NCI-H1417 treated with DMSO at 0.1 percent for 48 hours (cell line): ENCODE measurements around the gene SECISBP2L.

Experiments used
- DNase-seq: peaks from one replicate; lab custom pipeline; 2025; lab: John Stamatoyannopoulos, UW

Gene SECISBP2L

DNA sequence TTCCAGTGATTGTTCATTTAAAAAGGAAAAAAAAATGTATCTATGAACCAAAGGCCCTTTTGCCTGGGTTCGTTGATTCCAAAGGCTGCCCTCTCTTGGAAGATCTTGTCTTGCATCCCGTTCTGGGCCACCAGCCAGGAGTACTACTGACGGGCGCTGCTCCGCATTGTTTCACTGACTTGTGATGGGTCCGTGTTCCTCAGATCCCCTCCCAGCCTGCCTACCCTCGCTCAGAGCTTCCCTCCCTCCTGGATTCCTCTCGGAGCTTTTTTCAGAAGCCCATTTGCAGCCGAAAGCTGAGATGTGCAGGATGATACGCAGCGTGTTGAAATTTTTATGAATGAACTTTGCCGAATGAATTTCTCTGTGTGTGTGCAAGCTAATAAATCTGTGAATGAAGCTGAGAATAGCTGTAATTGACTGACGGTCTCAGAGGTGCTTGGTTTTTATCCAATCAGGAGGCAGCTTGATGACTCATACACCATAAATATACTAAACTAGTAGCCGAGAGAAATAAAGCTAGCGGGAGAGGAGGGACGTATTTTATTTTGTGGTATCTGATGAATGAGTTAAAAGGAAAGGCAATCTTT, 82.6 kb downstream of the SECISBP2L start, which contains the start of gene SHC4:
TSS of gene SHC4 (minus strand) at position 396 of the 590 bp plus-strand sequence. CDS start 904 bp downstream, outside the sequence.
- DNase-seq = peak; percentile 14

DNA sequence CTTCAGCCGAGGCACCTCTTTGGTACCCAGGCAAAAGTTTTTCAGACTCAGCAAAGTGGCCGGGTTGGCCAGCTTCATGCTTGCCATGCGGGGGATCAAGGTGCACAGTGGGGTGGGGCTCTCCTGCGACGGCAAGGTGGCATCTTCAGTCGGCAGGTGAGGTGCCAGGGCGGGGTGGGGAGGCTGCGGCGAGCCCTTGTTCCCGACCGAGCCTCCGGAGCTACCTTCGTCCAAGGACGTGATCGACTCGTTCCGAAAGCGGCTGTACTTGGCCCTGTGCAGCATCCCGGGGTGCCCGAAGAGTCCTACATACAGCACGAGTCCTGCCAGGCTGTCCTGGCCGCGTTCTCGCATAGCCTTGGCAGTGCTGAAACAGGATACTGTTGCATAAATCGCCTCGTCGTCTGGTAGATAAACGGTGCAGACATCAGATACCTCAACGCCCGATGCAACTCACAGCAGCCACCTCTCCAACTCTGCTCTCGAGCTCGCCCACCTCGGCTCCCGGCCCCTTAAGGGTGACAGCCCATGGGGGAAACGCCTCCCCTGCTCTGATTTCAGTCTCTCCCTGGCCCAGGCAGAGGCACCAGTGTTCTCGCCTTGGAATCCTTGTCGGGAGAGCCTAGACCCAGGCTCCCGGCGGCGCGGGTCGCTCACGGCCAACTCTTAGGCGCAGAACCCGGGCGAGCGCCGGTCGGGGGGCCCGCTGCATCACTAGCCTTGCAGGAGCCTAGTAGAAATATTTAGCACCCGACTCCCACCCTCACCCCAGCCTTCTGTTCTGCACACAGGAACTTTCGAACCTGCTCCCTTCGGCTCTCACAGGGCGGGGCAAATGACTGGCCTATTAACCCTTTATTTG, 83.4 kb downstream of the SECISBP2L start:
- no peak for DNase-seq

DNA sequence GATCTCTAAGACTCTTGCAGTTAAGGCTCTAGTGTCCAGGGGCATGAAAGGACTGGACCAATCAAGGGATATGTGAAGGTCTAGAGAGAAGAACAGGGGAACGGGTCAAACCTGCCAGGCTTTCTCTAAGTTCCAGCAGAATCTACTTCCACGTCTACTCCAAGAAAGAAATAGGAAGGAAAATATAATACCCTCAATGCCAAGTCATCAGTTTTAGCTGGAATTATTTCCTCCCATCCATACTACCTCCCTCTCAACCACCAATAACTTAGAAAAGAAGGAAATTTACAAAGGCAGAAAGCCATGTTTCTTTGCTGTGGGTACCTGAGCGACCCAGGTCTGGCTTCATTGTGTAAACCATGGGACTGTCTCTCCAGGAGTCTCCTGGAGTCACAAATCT, 90.3 kb downstream of the SECISBP2L start:
- DNase-seq = no peak

DNA sequence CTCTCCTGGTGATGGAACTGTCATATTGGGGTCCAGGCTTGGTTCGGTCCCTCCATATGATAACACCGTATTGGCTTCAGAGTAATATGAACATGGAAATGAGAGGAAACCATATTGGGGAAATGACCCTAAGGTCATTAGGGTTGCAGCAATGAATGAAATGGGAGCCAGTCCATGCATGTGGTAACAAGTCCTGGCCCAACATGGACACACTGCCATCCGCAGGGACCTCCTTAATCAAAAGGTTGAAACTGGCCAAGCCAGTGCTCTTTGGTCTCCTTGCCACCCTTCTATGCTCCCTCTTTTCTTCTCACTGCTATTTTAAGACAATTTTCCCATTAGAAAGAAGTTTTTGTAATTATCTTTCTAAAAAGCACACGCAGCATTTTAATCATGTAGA, 90.9 kb downstream of the SECISBP2L start:
- DNase-seq = no peak

DNA sequence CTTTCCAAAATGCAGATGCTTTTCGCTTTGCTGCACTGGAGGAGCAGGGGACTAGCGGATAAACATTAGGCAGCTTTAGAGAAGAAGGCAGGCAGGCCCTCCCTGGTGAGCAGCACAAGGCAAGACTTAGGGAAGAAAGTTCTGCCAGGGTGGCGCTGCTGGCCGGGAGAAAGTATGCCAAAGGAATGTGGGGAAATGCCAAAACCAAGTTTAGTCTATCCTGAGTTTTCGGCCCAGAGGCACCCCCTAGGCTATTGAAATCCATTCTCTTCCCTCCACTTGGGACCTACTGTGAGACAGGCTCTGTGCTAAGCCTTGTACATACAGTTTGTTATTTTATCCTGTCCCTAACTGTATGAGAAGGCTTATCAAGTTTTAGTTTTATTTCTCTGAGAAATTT, 91.7 kb downstream of the SECISBP2L start:
- no peak for DNase-seq

DNA sequence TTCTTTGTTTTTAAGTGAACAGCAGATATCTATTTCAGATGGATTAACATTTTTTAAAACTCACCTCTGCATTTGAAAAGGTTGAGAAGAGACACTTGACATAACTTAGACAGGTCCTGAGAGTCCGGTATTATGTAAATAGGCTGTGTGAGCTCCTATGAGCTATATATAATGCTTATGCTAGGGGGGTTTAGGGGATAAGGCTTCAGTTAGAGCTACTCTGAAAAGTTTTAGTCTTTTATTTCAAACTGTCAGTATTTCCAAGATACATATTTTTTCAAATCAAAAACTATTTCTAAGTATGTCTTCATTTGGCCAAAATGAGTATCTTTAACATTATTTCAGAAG, 99.4 kb downstream of the SECISBP2L start:
- no peak for DNase-seq

DNA sequence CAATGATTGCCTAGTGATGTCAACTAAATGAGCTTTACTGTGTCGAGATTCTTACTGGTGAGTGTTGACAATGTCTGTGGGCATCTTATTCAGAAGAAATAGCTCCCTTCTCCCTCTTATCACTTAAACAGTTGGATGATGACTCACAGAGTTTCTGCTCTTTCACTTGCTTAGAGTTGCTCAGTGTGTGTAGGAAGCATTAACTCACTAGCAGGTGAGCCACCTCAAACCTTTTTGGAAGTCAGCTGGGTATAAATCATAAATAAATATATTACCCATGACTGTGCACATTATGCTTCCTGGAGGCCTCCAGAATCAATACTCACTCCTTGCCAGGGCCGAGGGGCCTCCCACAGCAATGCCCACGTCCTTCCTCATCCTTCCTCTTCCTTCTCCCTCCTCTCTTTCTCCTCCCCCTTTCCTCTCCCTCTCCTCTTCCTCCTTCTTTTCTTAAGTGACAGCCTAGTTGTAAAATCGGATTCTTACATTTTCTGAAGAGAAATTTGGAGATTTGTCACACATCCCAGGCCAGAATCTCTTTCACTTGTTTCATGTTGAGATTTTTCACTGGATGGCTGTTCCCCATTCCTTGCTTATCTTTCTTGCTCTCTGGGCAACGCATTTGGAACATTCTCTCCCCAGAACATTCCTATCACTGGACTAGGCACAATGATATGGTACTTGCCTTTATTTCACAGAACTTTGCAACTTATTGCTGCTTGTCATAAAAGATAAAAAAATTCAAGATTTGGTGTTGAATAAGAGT, 100.0 kb downstream of the SECISBP2L start:
- DNase-seq = no peak

DNA sequence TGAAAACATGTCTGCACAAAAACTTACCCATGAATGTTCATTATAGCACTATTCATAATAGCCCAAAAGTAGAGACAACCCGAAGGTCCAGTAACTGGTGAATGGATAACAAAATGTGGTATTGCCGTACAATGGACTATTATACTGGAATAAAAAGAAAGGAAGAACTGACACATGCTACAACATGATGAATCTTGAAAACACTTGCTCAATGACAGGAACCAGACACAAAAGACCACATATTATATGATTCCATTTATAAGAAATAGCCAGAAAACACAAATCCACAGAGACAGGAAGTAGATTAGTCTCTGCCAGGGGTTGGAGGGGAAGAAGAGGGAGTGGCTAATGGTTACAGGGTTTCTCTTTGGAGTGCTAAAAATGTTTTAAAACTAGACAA, 100.9 kb downstream of the SECISBP2L start:
- DNase-seq = no peak

DNA sequence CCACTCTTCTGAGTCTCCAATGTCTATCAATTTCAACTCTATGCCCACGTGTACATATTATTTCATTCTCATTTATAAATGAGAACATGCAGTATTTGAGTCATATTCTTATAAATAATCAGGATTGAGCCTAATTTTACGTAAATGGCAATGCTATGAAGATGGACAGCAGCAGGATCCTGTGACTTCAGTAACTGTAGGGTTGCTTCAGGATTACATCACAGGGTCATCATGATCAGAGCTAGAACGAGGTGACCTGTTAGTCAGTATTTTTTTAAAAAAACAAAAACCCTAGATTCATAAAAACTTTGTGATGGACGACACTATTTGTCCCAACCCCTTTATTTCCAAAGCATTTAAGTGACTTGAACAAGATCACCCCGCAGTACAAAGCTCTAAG, 104.3 kb downstream of the SECISBP2L start:
- DNase-seq = no peak

DNA sequence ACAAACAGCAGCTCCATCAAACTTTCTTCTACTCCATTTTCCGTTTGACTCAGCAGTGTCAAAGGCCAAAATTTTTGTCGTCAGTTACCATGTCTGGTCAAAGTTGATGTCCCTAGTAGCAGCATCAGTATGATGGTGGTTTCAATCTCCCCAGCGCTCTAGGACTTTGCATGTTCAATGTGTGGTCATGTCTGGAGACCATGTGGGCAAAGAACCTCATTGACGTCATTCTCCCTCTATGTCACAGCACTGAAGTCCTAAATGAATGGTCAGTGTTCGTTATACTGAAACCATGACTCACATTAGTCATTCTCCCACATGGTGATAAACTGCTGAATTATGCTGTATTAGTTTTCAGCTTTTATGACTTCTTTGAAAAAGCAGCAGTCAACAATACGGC, 105.7 kb downstream of the SECISBP2L start:
- no peak for DNase-seq

DNA sequence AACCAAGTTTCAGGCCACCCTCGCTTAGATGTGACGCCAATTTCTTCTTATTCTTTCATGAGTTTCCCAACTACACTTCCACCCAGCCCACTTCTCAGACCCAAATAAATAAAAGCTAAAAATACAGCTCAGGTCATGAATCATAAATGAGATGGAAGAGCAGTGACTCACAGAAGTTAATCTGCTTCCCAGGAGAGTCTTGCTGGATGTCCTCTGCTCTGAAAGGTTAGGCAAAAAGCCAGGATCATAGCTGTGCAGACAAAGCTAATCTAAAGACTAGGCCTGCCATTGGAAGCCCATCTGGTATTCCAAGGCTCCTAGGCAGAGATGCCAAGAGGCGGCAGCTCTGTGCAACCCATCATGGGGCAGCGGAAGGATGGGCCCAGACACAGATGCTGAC, 106.6 kb downstream of the SECISBP2L start:
- no peak for DNase-seq
